Measurements from ENCODE around the gene BCAT1. TPM values are rescaled to one million over a fixed set of nuclear protein-coding genes. Genes with fewer than 3 reads are reported as not detected.

BCAT1 gene
- total and polyA plus RNA-seq, 9 of the 15 experiments (the other 6 are each of a cell fraction or from before 2014, with no cell fraction given) = 38.5 to 157 (median 66.8) TPM

GRCh38 chr12:24948757-24949722 is at the start of gene BCAT1 (continued):
- 0 out of 4 replicates have a peak, but pooled peaks of 1 of the 2 experiments have one; percentile 12 for TF ChIP-seq ARNT (IDR thresholded peaks at IDR 0.05)
- TF ChIP-seq SIN3A (IDR thresholded peaks at IDR 0.05; ENCODE audit: borderline replicate concordance in 2 of 2, control insufficient read depth in 1 of 2, low read depth in 2 of 2, low read length in 2 of 2) = peak; percentile 38 to 95; a peak in 2 of 4 replicates
- TF ChIP-seq ZNF280A (IDR thresholded peaks at IDR 0.05; ENCODE audit: low read depth, partially characterized antibody) = no peak
- no peak for TF ChIP-seq ARID3A (IDR thresholded peaks at IDR 0.05; ENCODE audit: borderline replicate concordance, low read depth, low read length)
- TF ChIP-seq ZNF561 (CRISPR knock-in tag; conservative IDR thresholded peaks at IDR 0.05) = no peak
- 0 out of 2 replicates have a peak, but pooled peaks have one; percentile 14 for TF ChIP-seq RREB1 (CRISPR knock-in tag; IDR thresholded peaks at IDR 0.05)
- TF ChIP-seq KDM2B (CRISPR knock-in tag; IDR thresholded peaks at IDR 0.05) = no peak
